ENCODE results near the gene MCU.
"Not testable (repeated sequence)": the region's sequence is repeated elsewhere in the genome, so short reads cannot be mapped to it uniquely, and the experiment has no call there.

The MCU gene

DNA sequence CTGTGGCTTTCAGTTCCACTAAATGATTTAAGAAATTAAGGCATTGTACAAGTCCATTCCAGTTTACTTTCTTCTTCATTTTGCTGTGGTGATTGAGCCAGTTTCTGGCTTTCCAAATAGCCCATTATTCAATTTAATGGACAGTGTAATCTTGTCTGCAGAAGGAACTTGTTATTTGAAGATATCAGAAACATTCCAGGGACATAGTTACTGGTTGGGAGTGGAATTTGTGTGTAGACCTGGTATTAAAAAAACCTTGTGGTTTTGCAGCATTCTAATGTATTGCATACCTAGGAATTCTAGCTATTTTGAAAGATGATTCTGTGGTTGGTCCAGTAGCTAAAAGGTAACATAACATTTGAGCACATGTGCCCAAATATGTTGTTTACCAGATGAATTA is 72.2 kb downstream of the MCU start:
- DNase-seq, result no peak

GRCh38 chr10:72765051-72765745 is 73.3 kb downstream of the MCU start:
- no peak for DNase-seq

DNA sequence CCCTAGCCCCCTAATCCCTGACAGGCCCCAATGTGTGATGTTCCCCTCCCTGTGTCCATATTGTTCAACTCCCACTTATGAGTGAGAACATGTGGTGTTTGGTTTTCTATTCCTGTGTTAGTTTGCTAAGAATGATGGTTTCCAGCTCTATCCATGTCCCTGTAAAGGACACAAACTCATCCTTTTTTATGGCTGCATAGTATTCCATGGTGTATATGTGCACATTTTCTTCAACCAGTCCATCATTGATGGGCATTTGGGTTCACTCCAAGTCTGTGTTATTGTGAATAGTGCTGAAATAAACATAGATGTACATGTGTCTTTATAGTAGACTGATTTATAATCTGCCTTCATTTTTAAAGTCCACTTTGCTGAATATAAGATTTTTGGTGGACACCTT is 79.3 kb downstream of the MCU start:
- not testable (repeated sequence) for DNase-seq

DNA sequence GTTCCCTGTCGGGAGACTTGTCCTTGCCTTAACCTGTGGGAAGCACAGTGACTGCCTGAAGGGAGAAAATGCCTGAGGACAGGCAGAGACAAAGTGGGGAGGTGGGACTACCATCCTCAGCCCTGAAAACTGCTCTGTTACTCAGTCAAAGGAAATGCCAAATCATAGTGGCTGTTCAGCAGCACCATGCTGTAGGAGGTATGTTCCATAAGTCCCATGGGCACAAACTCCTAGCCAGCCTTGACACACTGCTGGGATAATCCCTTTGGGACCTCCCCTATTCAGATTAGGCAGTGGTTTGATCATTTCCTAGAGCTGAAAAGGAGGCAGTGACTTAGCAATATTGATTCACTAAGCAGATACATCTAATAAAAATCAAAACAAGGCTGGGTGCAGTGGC is 80.1 kb downstream of the MCU start:
- DNase-seq, result no peak

GRCh38 chr10:72779874-72780273 is 87.9 kb downstream of the MCU start:
- DNase-seq, result no peak

DNA sequence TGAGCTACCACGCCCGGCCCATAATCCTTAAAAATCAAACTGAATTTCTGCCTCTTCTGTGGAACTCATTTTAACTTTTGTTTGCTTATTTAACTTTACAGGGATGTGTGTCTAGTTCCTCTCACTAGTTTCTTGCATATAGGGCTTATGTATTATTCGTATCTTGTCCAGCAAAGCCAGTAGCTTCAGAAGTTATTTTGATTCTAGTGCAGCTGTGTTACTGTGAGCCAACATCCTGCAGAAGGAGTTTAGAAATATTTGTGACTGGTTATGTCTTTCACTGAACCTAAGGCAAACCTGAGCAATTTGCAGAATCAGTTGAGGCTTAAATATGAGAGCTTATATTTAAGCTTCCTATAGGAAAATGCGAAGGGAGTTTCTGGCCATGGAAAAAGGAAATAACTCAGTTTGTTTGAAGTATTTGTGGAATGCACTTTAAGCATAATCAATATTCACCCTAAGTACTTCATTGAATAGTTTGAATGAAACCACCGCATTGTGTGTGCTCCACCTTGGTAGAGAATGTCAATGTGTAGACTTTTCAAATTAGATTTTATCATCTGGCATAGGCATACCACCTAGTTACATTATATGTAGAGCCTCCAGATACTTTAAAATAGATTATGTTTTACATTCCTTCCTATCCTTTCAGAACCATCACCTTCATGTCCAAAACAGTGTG is 90.8 kb downstream of the MCU start:
- DNase-seq, result no peak

GRCh38 chr10:72783410-72783833 is 91.5 kb downstream of the MCU start:
- DNase-seq, result no peak

GRCh38 chr10:72784551-72785351 is 92.8 kb downstream of the MCU start:
- no peak for DNase-seq

- DNase-seq, result no peak
These were observed 93.5 kb downstream of the MCU start for GRCh38 chr10:72785409-72785808.

DNA sequence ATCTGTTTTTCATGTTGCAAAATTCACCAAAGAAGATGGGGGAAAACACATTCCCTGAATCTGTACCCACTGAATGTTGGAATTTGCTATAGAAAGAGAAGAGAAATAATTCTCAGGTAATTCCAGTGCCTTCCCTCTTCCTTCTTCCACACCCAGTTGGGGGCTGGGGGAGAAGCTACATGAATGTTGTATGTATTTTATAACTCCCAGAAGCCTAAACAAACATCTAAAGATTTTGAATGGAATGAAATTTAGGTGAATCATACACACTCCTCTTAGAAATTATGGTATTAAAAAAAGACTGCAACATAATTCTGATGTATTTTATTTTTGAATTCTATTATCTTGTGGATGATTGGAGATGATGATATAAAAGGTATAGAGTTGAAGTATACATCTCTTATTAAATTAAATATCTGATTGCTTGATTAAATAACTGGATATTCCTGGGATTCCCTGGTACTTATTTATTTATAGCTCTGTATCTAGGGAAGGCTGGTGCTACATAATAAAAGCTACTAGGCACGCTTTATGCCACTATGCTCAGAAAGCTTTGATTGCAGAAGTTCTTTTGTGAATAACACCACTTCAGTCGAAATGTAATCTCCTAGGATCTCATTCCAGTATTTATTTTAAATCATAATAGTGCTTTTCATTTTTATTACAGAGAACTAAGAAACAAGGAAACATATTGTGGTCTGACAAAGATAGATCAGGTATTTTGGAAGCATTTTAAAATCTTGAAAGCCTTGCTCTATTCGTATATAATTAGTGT is 98.5 kb downstream of the MCU start:
- no peak for DNase-seq

- DNase-seq, result no peak
These were observed 100.3 kb downstream of the MCU start for GRCh38 chr10:72792288-72792687.

DNA sequence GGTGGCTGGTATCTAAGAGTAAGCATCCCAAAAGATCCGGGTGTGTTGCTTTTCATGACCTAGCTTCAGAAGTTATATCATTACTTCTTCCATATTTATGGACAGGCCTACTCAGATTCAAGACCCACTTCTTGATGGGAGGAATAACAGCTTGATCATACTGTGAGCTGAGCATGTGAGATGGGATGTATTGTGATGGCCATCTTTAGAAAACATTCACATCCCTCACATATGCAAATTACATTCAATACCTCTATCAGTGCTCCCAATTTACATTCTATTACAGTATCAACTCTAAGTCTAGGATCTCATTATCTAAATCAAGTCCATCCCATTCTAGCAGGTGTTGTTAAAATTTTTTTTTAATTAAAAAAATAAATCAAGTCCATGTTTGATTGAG is 101.8 kb downstream of the MCU start:
- DNase-seq, result no peak

- DNase-seq, result no peak
These were observed 102.3 kb downstream of the MCU start for GRCh38 chr10:72794260-72794659.

GRCh38 chr10:72796042-72796441 is 104.1 kb downstream of the MCU start:
- no peak for DNase-seq

GRCh38 chr10:72796538-72796937 is 104.6 kb downstream of the MCU start:
- DNase-seq, result no peak

DNA sequence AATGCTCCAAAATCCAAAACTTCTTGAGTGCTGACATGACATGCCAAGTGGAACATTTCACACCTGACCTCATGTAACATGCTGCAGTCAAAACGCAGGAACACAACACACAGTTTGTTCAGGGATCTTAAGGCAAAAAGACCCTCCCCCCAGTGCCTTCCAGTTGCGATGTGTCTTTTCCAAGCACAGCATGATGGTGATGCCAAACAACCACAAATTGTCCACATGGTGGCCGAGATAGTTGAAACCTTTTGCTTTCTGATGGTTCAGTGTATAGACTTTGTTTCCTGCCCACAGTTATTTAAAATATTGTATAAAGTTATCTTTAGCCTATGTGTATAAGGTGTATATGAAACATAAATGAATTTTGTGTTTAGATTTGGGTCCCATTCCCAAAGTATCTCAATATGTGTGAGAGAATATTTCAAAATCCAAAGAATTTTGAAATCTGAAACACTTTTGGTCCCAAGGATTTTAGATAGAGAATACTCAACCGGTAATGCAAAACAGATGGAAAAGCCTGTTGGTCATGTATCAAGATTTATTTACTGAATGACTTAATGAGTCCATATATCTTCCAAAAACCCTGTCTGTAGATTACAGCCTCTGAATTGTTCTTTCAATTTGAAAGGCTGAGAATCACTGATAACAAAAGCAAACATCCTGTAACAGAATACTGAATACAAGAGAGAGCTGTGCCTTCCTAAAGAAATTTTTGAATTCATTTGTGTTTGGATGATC is 108.2 kb downstream of the MCU start:
- no peak for DNase-seq

- DNase-seq, result no peak
These were observed 108.8 kb downstream of the MCU start for GRCh38 chr10:72800741-72801092.

DNA sequence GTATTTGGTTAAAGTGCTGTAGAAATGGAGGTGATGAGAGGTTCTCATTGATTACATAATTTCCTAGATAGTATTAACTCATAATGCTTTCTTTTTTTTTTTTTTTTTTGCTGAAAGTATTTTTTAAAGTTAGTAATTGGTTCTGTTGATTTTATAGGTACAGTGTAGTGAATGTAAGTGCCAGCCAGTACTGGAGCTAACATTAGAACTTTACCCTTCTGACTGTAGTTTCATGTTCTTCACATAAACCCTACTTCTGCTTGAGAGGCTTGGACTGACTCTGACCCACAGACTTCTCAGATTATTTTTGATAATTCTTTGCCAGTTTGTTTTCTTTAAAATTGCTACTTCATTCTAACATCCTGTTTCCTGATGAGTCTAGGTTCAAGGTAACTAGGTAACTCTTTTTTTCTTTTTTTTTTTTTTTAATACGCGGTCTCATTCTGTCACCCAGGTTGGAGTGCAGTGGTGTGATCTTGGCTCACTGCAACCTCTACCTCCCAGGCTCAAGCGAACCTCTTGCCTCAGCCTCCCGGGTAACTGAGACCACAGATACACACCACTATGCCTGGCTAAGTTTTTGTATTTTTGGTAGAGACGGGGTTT is 109.4 kb downstream of the MCU start:
- DNase-seq, result no peak

- no peak for DNase-seq
These were observed 110.4 kb downstream of the MCU start for GRCh38 chr10:72802332-72802731.

DNA sequence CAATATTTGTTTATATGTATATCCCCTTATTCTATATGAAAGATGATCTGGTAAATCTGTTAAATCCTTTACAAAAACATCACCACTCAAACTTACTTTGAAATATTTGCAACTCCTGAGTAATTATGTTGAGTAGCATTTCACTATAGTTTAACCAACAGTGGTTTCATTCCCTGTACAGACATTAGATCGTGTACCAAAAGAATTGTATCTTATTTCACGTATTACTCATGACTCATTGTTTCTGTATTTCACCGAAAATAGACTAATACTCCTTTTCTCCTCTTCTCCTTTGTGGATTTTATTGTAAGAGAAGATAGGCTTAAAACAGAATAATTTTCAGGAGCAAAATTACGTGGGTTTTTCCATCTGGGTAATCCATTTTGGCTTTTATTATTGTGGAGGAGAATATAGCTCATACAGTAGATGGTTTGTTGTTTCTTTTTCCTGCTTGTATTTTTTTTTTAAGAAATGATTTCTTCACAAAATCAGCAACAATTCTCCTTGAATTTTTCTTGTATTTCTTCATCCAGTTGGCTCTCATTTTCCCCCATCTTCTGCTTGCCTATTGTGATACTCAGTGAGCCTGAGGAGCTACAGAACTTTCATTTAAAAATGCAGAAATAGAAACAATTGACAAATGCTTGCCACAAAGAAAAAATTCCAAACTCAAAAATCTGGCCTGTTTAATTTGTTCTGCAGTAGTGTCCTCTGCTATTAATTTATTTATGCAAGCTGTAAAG is 111.0 kb downstream of the MCU start:
- DNase-seq, result no peak

- no peak for DNase-seq
These were observed 116.1 kb downstream of the MCU start for GRCh38 chr10:72808001-72808400.

Measured in NCI-H510A (cell line).